HG02798 (cell line): ENCODE data around the gene NEDD4L.
A peak's percentile ranks its signal among the peaks of the same experiment; 100 is the strongest.
"Not testable (repeated sequence)": the region's sequence is repeated elsewhere in the genome, so short reads cannot be mapped to it uniquely, and the experiment has no call there.

Experiments
- ATAC-seq: cut with Tn5 transposase; IDR thresholded peaks from one replicate; pipeline ENCODE4 v1.9.1; 2021; ENCODE audit warnings: mild to moderate bottlenecking; ENCODE audit not compliant: unreplicated experiment, poor library complexity

Gene NEDD4L

GRCh38 chr18:58143386-58143785 is 99.4 kb downstream of the NEDD4L start:
- no peak for ATAC-seq

- no peak for ATAC-seq
These were observed 100.1 kb downstream of the NEDD4L start for GRCh38 chr18:58144106-58144505.

GRCh38 chr18:58144671-58145285 is 100.8 kb downstream of the NEDD4L start:
- no peak for ATAC-seq

GRCh38 chr18:58146099-58146498 is 102.1 kb downstream of the NEDD4L start:
- ATAC-seq: no peak

GRCh38 chr18:58148954-58149471 is 105.0 kb downstream of the NEDD4L start:
- peak; percentile 85 for ATAC-seq

GRCh38 chr18:58150772-58151171 is 106.7 kb downstream of the NEDD4L start:
- no peak for ATAC-seq

GRCh38 chr18:58152216-58152615 is 108.2 kb downstream of the NEDD4L start:
- ATAC-seq: no peak

- ATAC-seq: no peak
These were observed 108.9 kb downstream of the NEDD4L start for GRCh38 chr18:58152891-58153290.

- ATAC-seq: no peak
These were observed 112.5 kb downstream of the NEDD4L start for GRCh38 chr18:58156516-58156915.

GRCh38 chr18:58157237-58157636 is 113.2 kb downstream of the NEDD4L start:
- no peak for ATAC-seq

- no peak for ATAC-seq
These were observed 114.0 kb downstream of the NEDD4L start for GRCh38 chr18:58158008-58158407.

- ATAC-seq: no peak
These were observed 114.4 kb downstream of the NEDD4L start for GRCh38 chr18:58158459-58158858.

GRCh38 chr18:58161659-58162058 is 117.6 kb downstream of the NEDD4L start:
- no peak for ATAC-seq

GRCh38 chr18:58162127-58162526 is 118.1 kb downstream of the NEDD4L start:
- ATAC-seq: no peak

- ATAC-seq: no peak
These were observed 119.1 kb downstream of the NEDD4L start for GRCh38 chr18:58163004-58163590.

- no peak for ATAC-seq
These were observed 122.3 kb downstream of the NEDD4L start for GRCh38 chr18:58166278-58166844.

- no peak for ATAC-seq
These were observed 123.0 kb downstream of the NEDD4L start for GRCh38 chr18:58167073-58167472.

- no peak for ATAC-seq
These were observed 124.2 kb downstream of the NEDD4L start for GRCh38 chr18:58168221-58168620.

- no peak for ATAC-seq
These were observed 125.0 kb downstream of the NEDD4L start for GRCh38 chr18:58168993-58169392.

GRCh38 chr18:58169472-58169871 is 125.4 kb downstream of the NEDD4L start:
- no peak for ATAC-seq

- not testable (repeated sequence) for ATAC-seq
These were observed 126.0 kb downstream of the NEDD4L start for GRCh38 chr18:58170036-58170435.

- no peak for ATAC-seq
These were observed 128.0 kb downstream of the NEDD4L start for GRCh38 chr18:58172031-58172430.
